Measurements from ENCODE around the gene RGP1. TPM values are rescaled to one million over a fixed set of nuclear protein-coding genes. Genes with fewer than 3 reads are reported as not detected.

Gene RGP1
- total and polyA plus RNA-seq, 9 of the 15 experiments (the other 6 are each of a cell fraction or from before 2014, with no cell fraction given) = 0.42 to 13.8 (median 6.7) TPM

DNA sequence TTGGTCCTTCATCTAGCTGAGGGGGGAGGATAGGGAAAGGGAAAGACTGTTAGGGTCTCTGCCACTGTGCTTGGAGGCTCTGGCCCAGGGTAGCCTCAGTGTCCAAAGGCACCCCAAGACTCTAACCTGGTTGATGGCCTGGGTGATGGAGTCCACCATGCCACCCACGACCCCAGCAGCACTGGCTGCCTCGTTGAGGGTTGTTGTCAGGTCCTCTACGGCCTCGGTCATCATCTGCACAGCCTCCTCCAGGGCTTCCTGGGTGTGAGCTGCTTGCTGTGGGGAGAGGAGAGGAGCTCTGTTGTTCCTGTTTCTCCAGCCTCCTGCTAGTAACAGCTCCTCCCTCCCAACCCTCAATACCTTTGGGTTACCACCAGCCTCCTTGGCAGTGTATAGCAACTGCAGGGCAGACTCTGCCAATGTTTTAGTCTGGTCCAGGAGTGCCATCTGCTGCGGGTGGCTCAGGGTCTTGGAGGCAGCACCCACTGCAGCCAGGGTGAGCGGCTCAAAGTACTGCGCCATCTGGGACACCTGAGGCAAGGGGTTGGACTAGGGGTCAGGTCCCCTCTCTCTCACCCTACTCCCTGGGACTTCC lies 43.2 kb upstream of the RGP1 start (continued):
- TF ChIP-seq, protein P1, sequence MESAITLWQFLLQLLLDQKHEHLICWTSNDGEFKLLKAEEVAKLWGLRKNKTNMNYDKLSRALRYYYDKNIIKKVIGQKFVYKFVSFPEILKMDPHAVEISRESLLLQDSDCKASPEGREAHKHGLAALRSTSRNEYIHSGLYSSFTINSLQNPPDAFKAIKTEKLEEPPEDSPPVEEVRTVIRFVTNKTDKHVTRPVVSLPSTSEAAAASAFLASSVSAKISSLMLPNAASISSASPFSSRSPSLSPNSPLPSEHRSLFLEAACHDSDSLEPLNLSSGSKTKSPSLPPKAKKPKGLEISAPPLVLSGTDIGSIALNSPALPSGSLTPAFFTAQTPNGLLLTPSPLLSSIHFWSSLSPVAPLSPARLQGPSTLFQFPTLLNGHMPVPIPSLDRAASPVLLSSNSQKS (CRISPR knock-in tag; IDR thresholded peaks at IDR 0.05) = no peak
- TF ChIP-seq ZFPM2 (CRISPR knock-in tag; IDR thresholded peaks at IDR 0.05) = no peak
- no peak for TF ChIP-seq RAD51 (IDR thresholded peaks at IDR 0.05; ENCODE audit: borderline replicate concordance, low read depth)

DNA sequence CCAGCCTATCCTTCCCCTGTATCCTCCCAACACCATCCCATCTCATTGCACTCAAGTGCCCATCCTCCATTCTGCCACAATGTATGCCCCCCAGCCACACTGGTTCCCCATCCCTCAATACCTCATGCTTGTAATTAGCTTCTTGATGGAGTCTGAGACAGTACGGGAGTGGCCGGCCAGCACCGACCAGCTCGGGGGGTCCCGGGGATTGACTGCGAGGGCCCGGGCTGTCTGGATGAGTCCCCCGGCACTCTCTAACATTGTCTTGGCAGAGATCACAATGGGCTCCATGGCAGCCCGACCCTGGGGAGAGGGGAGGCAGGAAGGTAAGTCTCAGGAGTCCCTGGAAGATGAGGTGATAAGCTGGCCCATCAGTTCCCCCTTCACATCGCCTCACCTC lies 42.1 kb upstream of the RGP1 start:
- H3K27ac ChIP-seq (ENCODE audit: extremely low read depth, low read depth, low read length) = no peak overlapping the region
- H3K4me1 ChIP-seq (replicated peaks in 1 of 2; ENCODE audit: control insufficient read depth in 2 of 2, insufficient read depth in 2 of 2, low read length in 2 of 2) = no peaks in the 10 kb centered on the region
- TF ChIP-seq NRF1 (conservative IDR thresholded peaks at IDR 0.05 in 1 of 2, IDR thresholded peaks at IDR 0.05 in 1 of 2) (no peak), RBM14 (IDR thresholded peaks at IDR 0.05; ENCODE audit: borderline replicate concordance, insufficient read depth, low read depth, low read length) (no peak), ZFP36 (IDR thresholded peaks at IDR 0.05; ENCODE audit: low read depth, low read length, partially characterized antibody) (no peak), POLR2A (conservative IDR thresholded peaks at IDR 0.05) (no peak)
- TF ChIP-seq, protein P2, sequence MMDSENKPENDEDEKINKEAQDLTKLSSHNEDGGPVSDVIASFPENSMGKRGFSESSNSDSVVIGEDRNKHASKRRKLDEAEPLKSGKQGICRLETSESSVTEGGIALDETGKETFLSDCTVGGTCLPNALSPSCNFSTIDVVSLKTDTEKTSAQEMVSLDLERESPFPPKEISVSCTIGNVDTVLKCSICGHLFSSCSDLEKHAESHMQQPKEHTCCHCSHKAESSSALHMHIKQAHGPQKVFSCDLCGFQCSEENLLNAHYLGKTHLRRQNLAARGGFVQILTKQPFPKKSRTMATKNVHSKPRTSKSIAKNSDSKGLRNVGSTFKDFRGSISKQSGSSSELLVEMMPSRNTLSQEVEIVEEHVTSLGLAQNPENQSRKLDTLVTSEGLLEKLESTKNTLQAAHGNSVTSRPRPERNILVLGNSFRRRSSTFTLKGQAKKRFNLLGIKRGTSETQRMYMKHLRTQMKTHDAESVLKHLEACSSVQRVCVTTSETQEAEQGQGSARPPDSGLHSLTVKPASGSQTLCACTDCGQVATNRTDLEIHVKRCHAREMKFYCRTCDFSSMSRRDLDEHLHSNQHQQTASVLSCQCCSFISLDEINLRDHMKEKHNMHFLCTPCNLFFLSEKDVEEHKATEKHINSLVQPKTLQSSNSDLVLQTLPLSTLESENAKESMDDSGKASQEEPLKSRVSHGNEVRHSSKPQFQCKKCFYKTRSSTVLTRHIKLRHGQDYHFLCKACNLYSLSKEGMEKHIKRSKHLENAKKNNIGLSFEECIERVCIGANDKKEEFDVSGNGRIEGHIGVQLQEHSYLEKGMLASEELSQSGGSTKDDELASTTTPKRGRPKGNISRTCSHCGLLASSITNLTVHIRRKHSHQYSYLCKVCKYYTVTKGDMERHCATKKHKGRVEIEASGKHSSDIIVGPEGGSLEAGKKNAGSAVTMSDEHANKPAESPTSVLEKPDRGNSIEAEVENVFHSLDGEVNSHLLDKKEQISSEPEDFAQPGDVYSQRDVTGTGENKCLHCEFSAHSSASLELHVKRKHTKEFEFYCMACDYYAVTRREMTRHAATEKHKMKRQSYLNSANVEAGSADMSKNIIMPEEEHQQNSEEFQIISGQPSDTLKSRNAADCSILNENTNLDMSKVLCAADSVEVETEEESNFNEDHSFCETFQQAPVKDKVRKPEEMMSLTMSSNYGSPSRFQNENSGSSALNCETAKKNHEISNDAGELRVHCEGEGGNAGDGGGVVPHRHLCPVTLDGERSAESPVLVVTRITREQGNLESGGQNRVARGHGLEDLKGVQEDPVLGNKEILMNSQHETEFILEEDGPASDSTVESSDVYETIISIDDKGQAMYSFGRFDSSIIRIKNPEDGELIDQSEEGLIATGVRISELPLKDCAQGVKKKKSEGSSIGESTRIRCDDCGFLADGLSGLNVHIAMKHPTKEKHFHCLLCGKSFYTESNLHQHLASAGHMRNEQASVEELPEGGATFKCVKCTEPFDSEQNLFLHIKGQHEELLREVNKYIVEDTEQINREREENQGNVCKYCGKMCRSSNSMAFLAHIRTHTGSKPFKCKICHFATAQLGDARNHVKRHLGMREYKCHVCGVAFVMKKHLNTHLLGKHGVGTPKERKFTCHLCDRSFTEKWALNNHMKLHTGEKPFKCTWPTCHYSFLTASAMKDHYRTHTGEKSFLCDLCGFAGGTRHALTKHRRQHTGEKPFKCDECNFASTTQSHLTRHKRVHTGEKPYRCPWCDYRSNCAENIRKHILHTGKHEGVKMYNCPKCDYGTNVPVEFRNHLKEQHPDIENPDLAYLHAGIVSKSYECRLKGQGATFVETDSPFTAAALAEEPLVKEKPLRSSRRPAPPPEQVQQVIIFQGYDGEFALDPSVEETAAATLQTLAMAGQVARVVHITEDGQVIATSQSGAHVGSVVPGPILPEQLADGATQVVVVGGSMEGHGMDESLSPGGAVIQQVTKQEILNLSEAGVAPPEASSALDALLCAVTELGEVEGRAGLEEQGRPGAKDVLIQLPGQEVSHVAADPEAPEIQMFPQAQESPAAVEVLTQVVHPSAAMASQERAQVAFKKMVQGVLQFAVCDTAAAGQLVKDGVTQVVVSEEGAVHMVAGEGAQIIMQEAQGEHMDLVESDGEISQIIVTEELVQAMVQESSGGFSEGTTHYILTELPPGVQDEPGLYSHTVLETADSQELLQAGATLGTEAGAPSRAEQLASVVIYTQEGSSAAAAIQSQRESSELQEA (IDR thresholded peaks at IDR 0.05; ENCODE audit: low read depth) = no peak
- TF ChIP-seq, protein P3, sequence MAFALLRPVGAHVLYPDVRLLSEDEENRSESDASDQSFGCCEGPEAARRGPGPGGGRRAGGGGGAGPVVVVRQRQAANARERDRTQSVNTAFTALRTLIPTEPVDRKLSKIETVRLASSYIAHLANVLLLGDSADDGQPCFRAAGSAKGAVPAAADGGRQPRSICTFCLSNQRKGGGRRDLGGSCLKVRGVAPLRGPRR (CRISPR knock-in tag; IDR thresholded peaks at IDR 0.05) = no peak
- no TSS peak for BruUV-seq (replicated peaks)
- CTCF ChIA-PET (ENCODE audit: low intra/inter-chr PET ratio) = no interaction called here
- FAIRE-seq (no peak), DNase-seq (ENCODE audit: extremely low read depth in 1 of 4, low spot score in 3 of 4) (no peak), ATAC-seq (no peak)
- H3K4me2 ChIP-seq (ENCODE audit: insufficient read depth, low read length) = no peak overlapping the region
- H4K20me1 ChIP-seq (replicated peaks; ENCODE audit: control insufficient read depth, insufficient read depth, low read length) = no peaks in the 10 kb centered on the region
- H3K9me3 ChIP-seq (replicated peaks; ENCODE audit: control insufficient read depth, insufficient read depth, low read depth, low read length) = no peaks in the 10 kb centered on the region
- H3K27me3 ChIP-seq (ENCODE audit: control insufficient read depth in 2 of 2, insufficient read depth in 2 of 2, low read length in 2 of 2) = no peaks in the 10 kb centered on the region
- H3K9me1 ChIP-seq (ENCODE audit: control insufficient read depth, insufficient read depth, low read length) = peaks cover 3% of the 10 kb centered on the region
- POLR2A ChIA-PET = interaction anchor here (1.3 to 1.8 kb wide), 4 partner anchors 10 to 15 kb away, joined by 3 to 8 read pairs (median 4); no protein-coding TSS in a partner anchor
- in situ Hi-C loops (cut with MboI) (no loop called here), intact Hi-C loops (cut with micrococcal nuclease) (no loop called here)
- no peak overlapping the region for H2AFZ ChIP-seq (ENCODE audit: low read depth, low read length)
- no peaks in the 10 kb centered on the region for H3K79me2 ChIP-seq (ENCODE audit: control insufficient read depth, insufficient read depth, low read length)
- no peak overlapping the region for H3K9ac ChIP-seq (ENCODE audit: insufficient read depth in 1 of 2, low read depth in 2 of 2, low read length in 2 of 2)
- H3K36me3 ChIP-seq (ENCODE audit: control insufficient read depth, insufficient read depth, low read length) = peaks cover 92% of the 10 kb centered on the region
- WGBS (ENCODE audit: insufficient coverage, low coverage, missing lambda C conversion rate) = 96% methylated on average over 9 of the region's 10 CpGs
- H3K4me3 ChIP-seq = no peak overlapping the region
